Measurements from ENCODE around the gene VENTX. TPM values are rescaled to one million over a fixed set of nuclear protein-coding genes. Genes with fewer than 3 reads are reported as not detected.

The VENTX gene
- total and polyA plus RNA-seq, 2 donors (not counting 3 experiments of a cell fraction or from before 2014, with no cell fraction given): not detected

GRCh38 chr10:133211141-133211830, 26.4 kb upstream of the VENTX start:
- BruUV-seq (replicated peaks): no TSS peak
- POLR2A ChIA-PET: no interaction called here
- Histone ChIP-seq H3K9ac (replicated peaks; ENCODE audit: extremely low read depth, insufficient read depth, low read length) (no peak overlapping the region), H3K4me3 (replicated peaks in 1 of 3; ENCODE audit: insufficient read depth in 1 of 3, low read depth in 1 of 3, low read length in 3 of 3) (no peak overlapping the region), H3K9me1 (replicated peaks; ENCODE audit: control insufficient read depth, extremely low read depth, insufficient read depth, low read length) (no peaks in the 10 kb centered on the region), H3K27ac (ENCODE audit: insufficient read depth, low read depth, low read length) (no peak overlapping the region), H3K79me2 (ENCODE audit: control insufficient read depth, insufficient read depth, low read length) (no peaks in the 10 kb centered on the region), H4K20me1 (replicated peaks; ENCODE audit: control insufficient read depth, extremely low read depth, insufficient read depth, low read length) (no peaks in the 10 kb centered on the region), H3K4me2 (ENCODE audit: insufficient read depth, low read length) (no peak overlapping the region), H3K36me3 (ENCODE audit: control insufficient read depth in 2 of 2, extremely low read depth in 1 of 2, insufficient read depth in 2 of 2, low read length in 2 of 2) (no peaks in the 10 kb centered on the region), H3K9me3 (replicated peaks; ENCODE audit: control insufficient read depth, insufficient read depth, low read length) (no peaks in the 10 kb centered on the region), H3K4me1 (ENCODE audit: control insufficient read depth, extremely low read depth, insufficient read depth, low read length) (no peaks in the 10 kb centered on the region), H2AFZ (ENCODE audit: low read depth, low read length) (no peak overlapping the region), H3K27me3 (ENCODE audit: control insufficient read depth in 2 of 2, insufficient read depth in 2 of 2, low read length in 2 of 2) (no peaks in the 10 kb centered on the region)
- intact Hi-C loops (cut with micrococcal nuclease) (no loop called here), dilution Hi-C loops (cut with MboI; ENCODE audit: extremely low pct_ligation_motif_present, low sequenced_read_pairs) (no loop called here)
- TF ChIP-seq MYC (IDR thresholded peaks at IDR 0.05; ENCODE audit: low read depth, low read length): no peak
- DNase-seq (ENCODE audit: low read depth, low spot score) (no peak), FAIRE-seq (no peak)
- CTCF ChIA-PET: no interaction called here

GRCh38 chr10:133211959-133212852, 25.4 kb upstream of the VENTX start:
- no peak overlapping the region for H3K4me3 ChIP-seq (replicated peaks in 1 of 3; ENCODE audit: insufficient read depth in 1 of 3, low read depth in 1 of 3, low read length in 3 of 3)
- H3K27ac ChIP-seq (ENCODE audit: insufficient read depth, low read depth, low read length): no peak overlapping the region
- ChIA-PET CTCF (no interaction called here), POLR2A (no interaction called here)
- no peaks in the 10 kb centered on the region for H3K27me3 ChIP-seq (ENCODE audit: control insufficient read depth in 2 of 2, insufficient read depth in 2 of 2, low read length in 2 of 2)
- FAIRE-seq: no peak
- H4K20me1 ChIP-seq (replicated peaks; ENCODE audit: control insufficient read depth, extremely low read depth, insufficient read depth, low read length): no peaks in the 10 kb centered on the region
- BruUV-seq (replicated peaks): no TSS peak
- intact Hi-C loops (cut with micrococcal nuclease): no loop called here
- H3K79me2 ChIP-seq (ENCODE audit: control insufficient read depth, insufficient read depth, low read length): no peaks in the 10 kb centered on the region
- no peak overlapping the region for H3K9ac ChIP-seq (replicated peaks; ENCODE audit: extremely low read depth, insufficient read depth, low read length)
- H3K4me1 ChIP-seq (ENCODE audit: control insufficient read depth, extremely low read depth, insufficient read depth, low read length): no peaks in the 10 kb centered on the region
- no peak overlapping the region for H3K4me2 ChIP-seq (ENCODE audit: insufficient read depth, low read length)
- no peaks in the 10 kb centered on the region for H3K9me3 ChIP-seq (replicated peaks; ENCODE audit: control insufficient read depth, insufficient read depth, low read length)
- H2AFZ ChIP-seq (ENCODE audit: low read depth, low read length): no peak overlapping the region
- TF ChIP-seq MYC (IDR thresholded peaks at IDR 0.05; ENCODE audit: low read depth, low read length) (no peak), POLR2A (IDR thresholded peaks at IDR 0.05; ENCODE audit: low read depth, low read length) (no peak), FOS (IDR thresholded peaks at IDR 0.05; ENCODE audit: borderline replicate concordance, insufficient read depth, low read length) (no peak), MAX (IDR thresholded peaks at IDR 0.05; ENCODE audit: insufficient read depth, insufficient read length) (no peak), GATA2 (IDR thresholded peaks at IDR 0.05; ENCODE audit: insufficient read depth, insufficient read length, low read depth, low read length) (no peak), JUN (IDR thresholded peaks at IDR 0.05; ENCODE audit: borderline replicate concordance, insufficient read depth, insufficient read length, low read depth) (no peak), POLR2AphosphoS5 (IDR thresholded peaks at IDR 0.05; ENCODE audit: insufficient read depth, low read depth, low read length) (no peak), EZH2 (IDR thresholded peaks at IDR 0.05; ENCODE audit: borderline replicate concordance, low read depth, low read length, severe bottlenecking) (no peak), CTCF (IDR thresholded peaks at IDR 0.05; ENCODE audit: extremely low read depth in 1 of 2, insufficient read depth in 1 of 2, low read depth in 1 of 2, low read length in 2 of 2) (no peak)
- dilution Hi-C loops (cut with MboI; ENCODE audit: extremely low pct_ligation_motif_present, low sequenced_read_pairs): no loop called here
- H3K9me1 ChIP-seq (replicated peaks; ENCODE audit: control insufficient read depth, extremely low read depth, insufficient read depth, low read length): no peaks in the 10 kb centered on the region
- no peaks in the 10 kb centered on the region for H3K36me3 ChIP-seq (ENCODE audit: control insufficient read depth in 2 of 2, extremely low read depth in 1 of 2, insufficient read depth in 2 of 2, low read length in 2 of 2)
- DNase-seq (ENCODE audit: low read depth, low spot score): no peak

Measured in endothelial cell of umbilical vein (primary cell).